ENCODE results near the gene BIN2. TPM values are rescaled to one million over a fixed set of nuclear protein-coding genes. Genes with fewer than 3 reads are reported as not detected.
A peak's percentile ranks its signal among the peaks of the same experiment; 100 is the strongest.

Gene BIN2
- total and polyA plus RNA-seq, 2 of the 13 experiments (the other 11 are each of a cell fraction or from before 2014, with no cell fraction given): not detected

GRCh38 chr12:51269174-51270066, 54.6 kb downstream of the BIN2 start (continued):
- TF ChIP-seq RFXAP (CRISPR knock-in tag; IDR thresholded peaks at IDR 0.05; ENCODE audit: borderline replicate concordance): no peak
- no peak for TF ChIP-seq SMARCC2 (IDR thresholded peaks at IDR 0.05)
- TF ChIP-seq ZNF235 (CRISPR knock-in tag; IDR thresholded peaks at IDR 0.05; ENCODE audit: borderline replicate concordance): no peak
- TF ChIP-seq NCOR1 (IDR thresholded peaks at IDR 0.05; ENCODE audit: borderline replicate concordance, low read length): no peak
- no peak for TF ChIP-seq SOX6 (IDR thresholded peaks at IDR 0.05)
- TF ChIP-seq SOX6 (CRISPR knock-in tag; IDR thresholded peaks at IDR 0.05): no peak
- no peak for TF ChIP-seq EZH2 (conservative IDR thresholded peaks at IDR 0.05; ENCODE audit: low read depth, low read length)
- no peak for TF ChIP-seq FOSL2 (CRISPR knock-in tag; IDR thresholded peaks at IDR 0.05)
- TF ChIP-seq ZNF430 (CRISPR knock-in tag; IDR thresholded peaks at IDR 0.05): no peak
- no peak for TF ChIP-seq JUN (CRISPR knock-in tag; IDR thresholded peaks at IDR 0.05)
- TF ChIP-seq CENPBD1 (CRISPR knock-in tag; IDR thresholded peaks at IDR 0.05; ENCODE audit: borderline replicate concordance, low read depth): no peak
- no peak for TF ChIP-seq ZSCAN12 (CRISPR knock-in tag; IDR thresholded peaks at IDR 0.05)
- TF ChIP-seq, protein P1, sequence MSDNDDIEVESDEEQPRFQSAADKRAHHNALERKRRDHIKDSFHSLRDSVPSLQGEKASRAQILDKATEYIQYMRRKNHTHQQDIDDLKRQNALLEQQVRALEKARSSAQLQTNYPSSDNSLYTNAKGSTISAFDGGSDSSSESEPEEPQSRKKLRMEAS (IDR thresholded peaks at IDR 0.05): 0 out of 2 replicates have a peak, but pooled peaks have one; percentile 11
- TF ChIP-seq ZFYVE20 (CRISPR knock-in tag; IDR thresholded peaks at IDR 0.05; ENCODE audit: borderline replicate concordance, low read depth): no peak
- peak; percentile 54 for TF ChIP-seq ZNF687 (CRISPR knock-in tag; IDR thresholded peaks at IDR 0.05)
- TF ChIP-seq FOXJ3 (CRISPR knock-in tag; IDR thresholded peaks at IDR 0.05; ENCODE audit: borderline replicate concordance): no peak
- TF ChIP-seq ZMYM4 (CRISPR knock-in tag; IDR thresholded peaks at IDR 0.05): no peak
- no peak for TF ChIP-seq ZNF724P (CRISPR knock-in tag; IDR thresholded peaks at IDR 0.05; ENCODE audit: borderline replicate concordance)
- no peak for TF ChIP-seq ZNF615 (CRISPR knock-in tag; IDR thresholded peaks at IDR 0.05; ENCODE audit: borderline replicate concordance)
- TF ChIP-seq, protein P2, sequence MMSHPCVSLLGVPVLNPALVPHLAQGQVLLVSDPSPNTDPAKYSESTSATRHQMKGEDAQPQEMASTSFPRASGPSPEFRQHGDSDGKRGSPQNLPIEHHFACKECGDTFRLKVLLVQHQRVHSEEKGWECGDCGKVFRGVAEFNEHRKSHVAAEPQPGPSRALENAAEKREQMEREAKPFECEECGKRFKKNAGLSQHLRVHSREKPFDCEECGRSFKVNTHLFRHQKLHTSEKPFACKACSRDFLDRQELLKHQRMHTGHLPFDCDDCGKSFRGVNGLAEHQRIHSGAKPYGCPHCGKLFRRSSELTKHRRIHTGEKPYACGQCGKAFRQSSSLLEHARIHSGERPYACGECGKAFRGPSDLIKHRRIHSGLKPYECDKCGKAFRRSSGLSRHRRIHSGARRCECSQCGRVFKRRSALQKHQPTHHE (CRISPR knock-in tag; IDR thresholded peaks at IDR 0.05; ENCODE audit: borderline replicate concordance): no peak
- peak; percentile 12; the same call in 1 of the 2 replicates for TF ChIP-seq YEATS4 (CRISPR knock-in tag; IDR thresholded peaks at IDR 0.05; ENCODE audit: borderline replicate concordance)
- TF ChIP-seq, protein P3, sequence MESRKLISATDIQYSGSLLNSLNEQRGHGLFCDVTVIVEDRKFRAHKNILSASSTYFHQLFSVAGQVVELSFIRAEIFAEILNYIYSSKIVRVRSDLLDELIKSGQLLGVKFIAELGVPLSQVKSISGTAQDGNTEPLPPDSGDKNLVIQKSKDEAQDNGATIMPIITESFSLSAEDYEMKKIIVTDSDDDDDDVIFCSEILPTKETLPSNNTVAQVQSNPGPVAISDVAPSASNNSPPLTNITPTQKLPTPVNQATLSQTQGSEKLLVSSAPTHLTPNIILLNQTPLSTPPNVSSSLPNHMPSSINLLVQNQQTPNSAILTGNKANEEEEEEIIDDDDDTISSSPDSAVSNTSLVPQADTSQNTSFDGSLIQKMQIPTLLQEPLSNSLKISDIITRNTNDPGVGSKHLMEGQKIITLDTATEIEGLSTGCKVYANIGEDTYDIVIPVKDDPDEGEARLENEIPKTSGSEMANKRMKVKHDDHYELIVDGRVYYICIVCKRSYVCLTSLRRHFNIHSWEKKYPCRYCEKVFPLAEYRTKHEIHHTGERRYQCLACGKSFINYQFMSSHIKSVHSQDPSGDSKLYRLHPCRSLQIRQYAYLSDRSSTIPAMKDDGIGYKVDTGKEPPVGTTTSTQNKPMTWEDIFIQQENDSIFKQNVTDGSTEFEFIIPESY (CRISPR knock-in tag; IDR thresholded peaks at IDR 0.05): peak; percentile 19; the same call in 1 of the 2 replicates

All from HepG2 (cell line).